Stimulated activated CD8-positive, alpha-beta memory T cell treated with anti-CD3 and anti-CD28 coated beads, Interleukin-7, amount 100 ng/mL, for 24 hours (primary cell): ENCODE data around the gene EGLN3.

Experiments
- DNase-seq: peaks from one replicate; pipeline ENCODE4 v3.0.0-alpha.2; 2020; ENCODE audit warnings: low read depth

EGLN3 gene

DNA sequence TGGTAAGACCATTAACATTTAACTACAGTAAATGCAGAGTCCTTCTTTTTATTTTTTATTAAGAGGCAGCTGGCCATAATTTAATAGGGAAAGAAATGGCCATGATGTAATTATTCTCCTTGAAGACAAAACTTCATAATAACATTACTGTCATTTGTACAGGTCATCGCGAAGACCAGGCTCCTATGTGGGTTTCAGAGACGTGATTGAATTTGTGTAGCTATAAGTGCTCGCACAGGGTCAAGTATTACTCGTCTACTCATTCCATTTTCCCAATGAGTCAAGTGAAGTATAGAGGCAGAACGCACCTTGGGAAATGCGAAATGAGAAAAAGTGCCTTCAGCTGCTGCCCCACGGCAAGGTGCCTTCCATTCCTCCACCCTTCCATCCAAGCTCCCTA lies 40.4 kb downstream of the EGLN3 start:
- DNase-seq, result no peak

DNA sequence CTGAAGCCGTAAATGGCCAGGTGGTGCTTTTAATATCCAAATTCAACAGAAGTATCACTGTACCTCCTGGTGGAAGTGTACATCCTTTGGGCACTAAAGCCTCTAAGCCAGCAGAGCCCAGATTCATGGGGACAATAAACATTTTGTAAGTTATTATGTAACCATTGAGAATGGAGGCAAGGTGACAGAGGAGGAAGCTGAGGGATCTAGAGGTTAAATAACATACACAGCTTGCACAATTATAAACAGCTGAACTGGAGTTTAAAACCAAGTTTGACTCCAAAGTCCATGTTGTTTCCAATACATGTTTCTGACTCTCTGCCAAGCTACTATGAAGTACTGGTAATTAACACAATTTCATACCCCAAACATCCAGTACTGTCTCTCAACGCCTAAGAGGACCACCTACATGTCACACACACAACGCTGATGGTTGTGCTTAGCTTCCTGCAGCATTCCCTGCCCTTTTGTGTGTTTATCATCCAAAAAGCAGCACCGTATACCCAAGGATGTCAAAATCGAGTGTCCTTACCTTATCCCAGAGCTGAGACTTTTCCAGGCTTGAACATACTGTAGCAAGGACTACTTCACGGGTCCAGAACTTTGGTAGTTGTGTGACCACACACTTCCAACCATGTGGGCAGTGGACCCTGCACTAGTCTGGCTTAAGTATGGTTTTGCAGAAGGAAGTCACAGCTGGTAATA lies 41.3 kb downstream of the EGLN3 start:
- no peak for DNase-seq

DNA sequence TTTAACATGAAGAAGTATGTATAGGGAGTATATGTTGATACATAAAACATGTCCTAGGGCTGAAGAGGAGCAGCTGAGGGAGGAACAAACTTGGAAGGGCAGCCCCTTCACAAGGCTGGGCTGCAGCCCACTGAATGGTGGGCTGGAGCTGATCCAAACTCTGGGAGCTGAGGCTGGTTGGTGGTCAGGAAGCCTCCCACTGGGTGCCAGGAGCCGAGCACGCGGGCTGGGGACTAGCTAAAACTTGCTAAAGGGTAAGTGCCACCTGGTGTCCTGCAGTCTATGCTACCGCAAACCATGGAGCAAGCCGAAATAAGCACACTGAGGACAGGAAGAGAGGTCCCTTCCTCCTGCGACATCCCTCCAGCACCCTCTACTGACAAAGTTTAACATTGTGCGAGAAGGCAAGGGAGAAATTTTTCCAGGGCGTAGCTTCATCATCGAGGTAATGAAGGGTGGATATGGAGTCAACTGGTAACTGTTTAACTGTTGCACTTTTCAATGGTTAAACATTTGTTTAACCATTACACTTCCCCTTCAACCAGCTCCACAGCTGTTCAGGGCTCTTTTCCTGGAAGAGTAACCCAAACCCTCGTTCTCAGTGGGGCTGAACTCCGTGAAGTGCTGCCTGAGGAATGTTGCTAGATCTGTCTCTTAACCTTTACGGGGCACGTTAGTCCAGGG lies 42.2 kb downstream of the EGLN3 start:
- DNase-seq, result no peak

DNA sequence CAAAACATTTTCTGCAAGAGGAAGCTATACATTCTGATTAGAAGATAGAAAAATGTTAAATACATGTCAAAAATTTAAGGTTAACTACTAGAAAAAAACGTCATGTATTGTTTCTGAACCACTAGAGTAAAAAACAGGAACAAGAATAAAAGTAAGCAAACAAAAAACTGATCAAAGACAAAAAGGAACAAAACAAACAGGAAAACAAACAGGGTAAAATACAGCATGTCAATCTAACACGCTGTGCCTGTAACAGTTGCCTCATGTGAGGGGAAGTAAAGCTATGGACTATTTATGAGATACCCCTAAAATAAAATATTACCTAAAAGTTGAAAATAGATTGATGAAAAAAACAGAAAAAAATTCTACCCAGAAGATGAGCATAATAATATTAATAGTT lies 43.9 kb downstream of the EGLN3 start:
- no peak for DNase-seq

DNA sequence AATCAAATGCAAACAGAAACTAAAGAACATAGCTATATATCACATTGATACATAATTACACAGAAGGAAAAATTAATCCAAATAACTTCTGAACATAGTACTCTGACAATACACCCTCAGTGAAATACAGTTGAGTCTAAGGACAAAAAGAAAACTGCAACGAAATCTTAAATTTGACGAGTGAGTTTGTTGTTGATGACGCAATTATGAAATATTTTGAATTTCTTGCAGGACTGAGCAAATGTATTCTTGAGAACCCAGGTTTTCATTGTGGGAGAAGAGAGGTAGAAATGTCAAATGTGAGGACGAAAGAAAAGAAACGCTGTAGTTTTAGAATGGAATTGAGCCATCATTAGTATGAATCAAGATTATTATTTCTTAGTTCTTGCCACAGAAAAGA lies 46.3 kb downstream of the EGLN3 start:
- no peak for DNase-seq

DNA sequence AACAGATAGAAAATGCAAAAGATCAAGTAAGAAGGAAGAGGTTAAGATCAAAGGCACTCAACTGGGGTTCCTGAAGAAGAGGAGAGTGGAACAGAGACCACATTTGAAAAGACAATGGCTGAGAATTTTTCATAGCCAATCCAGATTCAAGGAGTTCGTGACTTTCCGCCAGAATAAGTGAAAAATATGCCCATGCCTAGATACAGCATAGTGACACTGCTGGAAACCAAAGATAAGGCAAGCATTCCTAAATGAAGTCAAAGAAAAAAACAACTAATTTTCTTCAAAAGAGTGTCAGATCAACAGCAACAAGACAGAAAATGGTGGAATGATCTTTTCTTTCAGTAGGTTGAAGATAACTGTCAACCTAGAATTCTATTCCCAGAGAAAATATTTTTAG lies 47.5 kb downstream of the EGLN3 start:
- no peak for DNase-seq

DNA sequence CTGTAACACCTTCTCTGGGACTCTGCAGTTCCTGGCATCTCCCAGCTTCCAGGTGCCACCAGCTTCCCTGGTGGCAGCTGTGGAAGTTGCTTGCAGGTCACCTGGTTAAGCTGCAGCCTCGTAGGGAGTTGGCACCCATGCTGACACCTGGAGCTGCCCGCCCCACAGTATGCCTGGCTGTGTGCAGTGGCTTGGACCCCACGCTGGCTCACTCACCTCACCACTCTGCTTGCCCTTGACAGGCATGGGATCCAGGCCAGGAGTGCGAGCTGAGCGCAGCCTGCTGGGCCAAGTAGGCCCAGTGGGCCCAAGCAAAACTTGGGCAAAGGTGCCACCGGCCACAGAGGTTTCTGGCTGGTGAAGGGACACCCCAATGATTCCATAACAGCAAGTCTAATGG lies 48.5 kb downstream of the EGLN3 start:
- DNase-seq, result no peak

DNA sequence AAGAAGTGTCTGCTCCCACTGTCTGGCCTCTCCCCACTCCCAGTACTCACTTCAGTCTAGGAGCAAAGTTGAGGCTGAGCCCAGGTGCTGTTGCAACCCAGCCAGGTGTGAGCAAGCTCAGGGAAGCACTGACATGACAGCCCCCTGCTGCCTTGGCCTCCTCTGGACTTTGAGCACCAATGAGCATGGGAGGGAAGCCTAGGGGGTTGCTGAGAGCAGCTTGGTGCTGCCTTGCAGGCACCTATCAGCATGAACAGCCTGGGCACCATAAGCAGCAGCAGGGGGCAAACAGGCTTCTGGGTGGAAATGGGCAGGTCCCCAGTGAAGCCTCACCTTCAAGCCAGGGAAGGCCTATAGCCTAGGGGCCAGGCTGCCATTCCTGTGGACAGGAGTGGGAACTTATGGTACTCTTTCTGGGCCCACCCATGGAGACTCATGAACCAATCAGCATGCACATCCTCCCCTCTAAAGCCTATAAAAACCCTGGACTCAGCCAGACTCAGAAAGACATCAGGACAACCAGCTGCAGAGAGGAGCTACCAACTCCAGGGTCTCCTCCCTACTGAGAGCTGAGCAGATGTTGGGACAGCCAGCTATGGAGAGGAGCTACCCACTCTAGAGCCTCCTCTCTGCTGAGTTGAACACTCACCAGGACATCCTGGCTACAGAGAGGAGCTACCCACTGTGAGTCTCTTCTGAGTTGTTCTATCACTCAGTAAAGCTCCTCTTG lies 49.3 kb downstream of the EGLN3 start:
- no peak for DNase-seq

DNA sequence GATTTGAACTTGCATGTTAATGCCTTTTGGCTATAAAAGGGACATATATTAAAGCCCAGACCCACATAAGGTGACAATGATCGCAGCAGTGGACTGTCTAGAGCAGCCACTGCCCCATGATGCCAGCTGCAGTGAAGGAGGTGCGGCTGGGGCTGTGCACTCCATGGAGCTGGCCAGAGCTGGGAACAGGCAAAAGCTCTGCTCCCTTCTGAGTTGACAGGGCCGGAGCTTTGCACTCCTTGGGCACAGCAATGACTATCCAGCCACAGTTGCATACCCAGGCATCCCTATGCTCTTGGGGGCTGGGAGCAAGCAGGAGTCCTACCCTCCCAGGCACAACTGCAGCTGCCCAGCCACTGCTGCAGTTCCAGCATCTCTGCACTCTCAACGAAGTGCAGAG lies 50.2 kb downstream of the EGLN3 start:
- no peak for DNase-seq

DNA sequence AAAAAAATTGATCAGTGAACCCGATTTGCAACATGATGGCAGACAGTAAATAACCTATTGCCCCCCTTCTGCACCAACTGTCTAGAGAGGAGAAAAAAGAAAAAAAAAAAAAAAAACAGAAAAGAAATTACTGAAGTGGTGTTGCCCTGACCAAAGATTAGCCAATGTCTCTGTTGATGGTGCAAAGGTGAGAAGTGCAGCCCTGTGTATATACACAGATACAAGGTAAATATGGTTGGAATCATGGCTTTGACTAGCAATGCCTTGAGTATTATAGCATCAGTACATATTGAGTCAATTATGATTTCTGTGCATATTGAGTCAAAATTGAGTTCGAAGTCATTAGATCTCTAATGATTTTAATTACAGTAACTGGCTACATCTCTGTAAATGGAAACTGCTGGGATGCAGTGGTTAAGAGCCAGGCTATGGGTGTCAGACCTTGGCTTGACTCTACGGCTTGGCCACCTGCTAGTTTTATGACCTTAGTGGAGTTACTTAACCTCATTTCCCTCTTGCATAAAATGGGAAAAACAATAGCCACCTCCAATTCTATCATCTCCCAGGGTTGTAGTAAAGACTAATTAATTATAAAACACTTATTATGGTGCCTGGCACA lies 51.0 kb downstream of the EGLN3 start:
- DNase-seq, result no peak

DNA sequence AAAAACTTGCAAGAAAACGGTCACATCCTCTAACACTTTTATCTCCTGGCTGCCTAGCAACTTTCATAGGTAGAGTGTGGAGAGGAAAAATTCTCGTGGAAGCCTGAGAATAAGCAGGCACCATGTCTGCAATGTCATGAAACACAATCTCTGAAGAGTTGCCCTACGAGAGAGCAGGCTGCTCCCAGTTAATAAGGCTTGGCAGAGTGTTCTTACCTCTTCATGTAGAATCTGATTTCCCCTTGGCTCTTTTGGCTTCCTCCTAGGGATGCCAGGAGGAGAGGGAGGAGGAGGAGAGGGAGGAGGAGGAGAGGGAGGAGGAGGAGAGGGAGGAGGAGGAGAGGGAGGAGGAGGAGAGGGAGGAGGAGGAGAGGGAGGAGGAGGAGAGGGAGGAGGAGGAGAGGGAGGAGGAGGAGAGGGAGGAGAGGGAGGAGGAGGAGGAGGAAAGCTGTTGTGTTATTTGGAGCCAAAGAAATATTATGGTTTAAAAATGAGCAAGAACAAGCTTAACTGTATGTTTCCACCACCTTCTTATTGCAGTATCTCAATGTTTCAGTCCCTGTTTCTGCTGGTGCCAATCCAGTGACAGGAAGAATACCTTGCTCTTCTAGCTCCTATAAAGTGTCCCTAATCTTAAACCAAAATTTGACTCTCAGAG lies 52.9 kb downstream of the EGLN3 start:
- DNase-seq, result no peak

DNA sequence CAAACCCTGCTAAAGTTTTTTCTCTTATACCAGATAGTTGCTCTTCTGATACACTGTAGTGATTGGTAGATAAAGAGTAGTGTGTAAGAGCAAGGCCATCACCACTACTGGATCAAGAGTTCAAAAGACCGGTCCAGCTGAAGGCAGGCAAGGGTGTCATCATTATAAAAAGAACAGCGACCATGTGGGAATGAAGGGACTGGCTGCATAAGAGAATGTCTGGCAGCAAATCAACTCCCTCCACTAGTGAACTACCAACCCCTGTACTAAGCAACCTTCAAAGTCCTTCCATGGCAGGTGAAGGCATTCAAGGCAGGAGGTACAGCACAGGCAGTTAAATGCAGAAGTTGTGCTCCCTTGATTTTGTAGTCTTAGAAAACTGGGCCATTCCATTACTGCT lies 53.5 kb downstream of the EGLN3 start:
- DNase-seq, result no peak

DNA sequence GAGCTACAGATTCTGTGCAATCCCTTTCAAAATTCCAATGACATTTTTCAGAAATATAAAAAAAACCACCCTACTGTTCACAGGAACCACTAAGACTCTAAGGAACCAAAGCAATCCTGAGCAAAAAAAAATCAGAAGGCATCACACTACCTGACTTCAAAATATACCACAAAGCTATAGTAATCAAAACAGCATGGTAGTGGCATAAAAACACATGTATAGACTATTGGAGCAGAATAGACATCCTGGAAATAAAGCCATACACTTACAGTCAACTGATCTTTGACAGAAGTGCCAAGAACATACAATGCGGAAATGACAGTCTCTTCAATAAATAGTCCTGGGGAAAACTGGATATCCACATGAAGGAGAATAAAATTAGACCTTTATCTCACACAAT lies 56.5 kb downstream of the EGLN3 start:
- DNase-seq, result no peak

DNA sequence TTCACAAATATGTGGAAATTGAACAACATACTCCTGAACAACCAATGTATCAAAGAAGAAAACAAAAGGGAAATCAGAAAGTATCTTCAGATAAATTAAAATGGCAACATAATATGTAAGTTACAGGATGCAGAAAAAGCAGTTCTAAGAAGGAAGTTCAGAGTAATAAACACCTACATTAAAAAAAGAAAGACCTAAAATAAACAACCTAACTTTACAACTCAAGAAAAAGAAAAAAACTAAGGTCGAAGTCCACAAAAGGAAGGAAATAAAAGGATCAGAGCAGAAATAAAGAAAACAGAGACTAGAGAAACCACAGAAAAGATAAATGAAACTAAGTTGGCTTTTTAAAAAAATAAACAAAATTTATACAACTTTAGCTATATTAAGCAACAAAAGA lies 59.2 kb downstream of the EGLN3 start:
- DNase-seq, result no peak

DNA sequence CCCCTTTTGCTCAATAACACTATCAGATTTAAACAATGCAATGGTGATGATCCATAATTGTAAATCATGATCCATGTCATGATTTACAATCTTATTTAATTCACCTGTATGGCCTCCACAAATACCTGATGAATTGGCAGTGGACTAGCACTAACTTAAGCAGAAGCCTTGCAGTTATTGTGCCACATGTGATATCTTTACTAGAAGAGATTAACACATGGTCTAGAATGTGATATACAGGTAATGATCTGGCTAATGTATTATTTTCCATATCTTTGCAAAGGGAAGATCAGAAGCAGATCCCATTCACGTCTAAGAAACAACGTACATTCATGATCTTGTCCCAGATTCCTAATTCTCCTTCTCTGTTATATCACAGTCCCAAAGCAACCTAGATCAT lies 66.0 kb downstream of the EGLN3 start:
- DNase-seq, result no peak

DNA sequence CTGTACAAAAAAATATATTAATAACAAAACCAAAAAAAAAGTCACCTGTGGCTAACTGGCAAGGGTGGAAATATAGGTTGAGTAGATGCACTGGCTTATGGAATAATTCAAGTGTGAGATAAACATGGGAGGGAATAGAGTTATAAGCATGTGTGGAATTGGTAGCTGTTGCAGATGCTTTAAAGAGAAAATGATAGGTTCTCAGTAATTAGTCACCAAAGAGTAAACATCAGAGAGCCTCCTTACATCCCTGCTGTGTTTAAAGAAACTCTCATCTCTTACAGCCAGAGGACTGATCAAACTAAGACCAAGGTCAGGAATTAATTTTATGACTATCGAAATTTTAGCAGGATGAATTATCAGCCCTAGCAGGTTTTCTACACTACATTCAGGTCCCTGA lies 70.5 kb downstream of the EGLN3 start:
- no peak for DNase-seq

DNA sequence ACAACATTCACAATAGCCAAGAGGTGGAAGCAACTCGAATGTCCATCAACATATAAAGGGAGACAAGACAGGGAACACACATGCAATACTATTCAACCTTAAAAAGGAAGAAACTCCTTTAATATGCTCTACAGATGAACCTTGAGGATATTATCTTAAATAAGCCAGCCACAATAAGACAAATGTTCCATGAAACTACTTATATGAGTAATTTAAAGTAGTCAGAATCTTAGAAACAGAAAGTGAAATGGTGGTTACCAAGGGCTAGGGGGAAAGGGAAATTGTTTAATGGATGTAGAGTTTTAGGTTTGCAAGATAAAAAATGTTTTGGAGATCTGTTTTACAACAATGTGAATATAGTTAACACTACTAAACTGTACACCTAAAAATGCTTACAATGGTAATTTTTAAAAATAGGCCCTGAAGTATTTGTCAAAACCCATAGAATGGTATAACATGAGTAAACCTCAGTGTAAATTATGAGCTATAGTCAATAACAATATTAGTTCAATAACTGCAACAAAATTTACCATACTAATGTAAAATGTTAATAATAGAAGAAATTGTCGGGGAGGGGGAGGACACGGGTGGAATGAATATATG lies 71.1 kb downstream of the EGLN3 start:
- no peak for DNase-seq

DNA sequence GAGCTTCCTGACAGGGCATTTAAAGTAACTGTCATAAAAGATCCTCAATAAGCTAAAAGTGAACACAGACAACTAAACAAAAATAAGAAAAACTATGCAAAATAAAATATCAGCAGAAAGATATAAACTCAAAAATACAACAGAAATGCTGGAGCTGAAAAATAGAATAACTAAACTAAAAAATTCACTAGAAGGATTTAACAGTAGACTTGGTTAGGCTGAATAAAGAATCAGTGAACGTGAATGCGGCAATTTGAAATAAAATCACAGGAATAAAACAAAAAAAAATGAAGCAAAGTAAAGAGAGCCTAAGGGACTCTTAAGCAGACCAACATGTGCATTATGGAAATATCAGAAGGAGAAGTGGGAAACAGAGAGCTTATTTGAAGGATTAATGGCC lies 74.6 kb downstream of the EGLN3 start:
- DNase-seq, result no peak
